Measurements from ENCODE around the gene DNAI2.

DNA sequence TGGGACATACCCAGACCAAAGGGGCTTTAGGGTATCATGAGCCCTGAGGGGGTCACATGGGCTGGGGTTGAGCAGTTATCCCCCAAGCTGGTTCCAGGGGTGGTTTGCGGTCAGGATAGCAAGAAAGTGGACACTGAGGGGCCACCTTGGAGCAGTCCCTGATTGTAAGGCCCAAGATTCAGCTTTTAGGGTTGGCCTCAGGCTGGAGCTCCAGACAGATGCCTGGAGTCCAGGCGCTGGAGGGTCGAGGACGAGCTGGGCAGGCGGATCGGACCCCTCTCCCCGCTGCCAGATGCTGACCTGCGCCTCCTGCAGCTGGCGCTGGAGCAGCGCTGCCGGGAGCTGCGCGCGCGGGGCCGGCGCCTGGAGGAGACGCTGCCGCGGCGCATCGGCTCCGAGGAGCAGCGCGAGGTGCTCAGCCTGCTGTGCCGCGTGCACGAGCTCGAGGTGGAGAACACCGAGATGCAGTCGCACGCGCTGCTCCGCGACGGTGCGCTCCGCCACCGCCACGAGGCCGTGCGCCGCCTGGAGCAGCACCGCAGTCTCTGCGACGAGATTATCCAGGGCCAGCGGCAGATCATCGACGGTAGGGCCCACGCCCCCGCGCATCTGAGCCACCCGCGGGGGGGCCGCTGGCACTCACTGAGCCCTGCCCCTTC is 77.6 kb downstream of the DNAI2 start:
- TF ChIP-seq, protein P1, sequence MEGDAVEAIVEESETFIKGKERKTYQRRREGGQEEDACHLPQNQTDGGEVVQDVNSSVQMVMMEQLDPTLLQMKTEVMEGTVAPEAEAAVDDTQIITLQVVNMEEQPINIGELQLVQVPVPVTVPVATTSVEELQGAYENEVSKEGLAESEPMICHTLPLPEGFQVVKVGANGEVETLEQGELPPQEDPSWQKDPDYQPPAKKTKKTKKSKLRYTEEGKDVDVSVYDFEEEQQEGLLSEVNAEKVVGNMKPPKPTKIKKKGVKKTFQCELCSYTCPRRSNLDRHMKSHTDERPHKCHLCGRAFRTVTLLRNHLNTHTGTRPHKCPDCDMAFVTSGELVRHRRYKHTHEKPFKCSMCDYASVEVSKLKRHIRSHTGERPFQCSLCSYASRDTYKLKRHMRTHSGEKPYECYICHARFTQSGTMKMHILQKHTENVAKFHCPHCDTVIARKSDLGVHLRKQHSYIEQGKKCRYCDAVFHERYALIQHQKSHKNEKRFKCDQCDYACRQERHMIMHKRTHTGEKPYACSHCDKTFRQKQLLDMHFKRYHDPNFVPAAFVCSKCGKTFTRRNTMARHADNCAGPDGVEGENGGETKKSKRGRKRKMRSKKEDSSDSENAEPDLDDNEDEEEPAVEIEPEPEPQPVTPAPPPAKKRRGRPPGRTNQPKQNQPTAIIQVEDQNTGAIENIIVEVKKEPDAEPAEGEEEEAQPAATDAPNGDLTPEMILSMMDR (IDR thresholded peaks at IDR 0.05; ENCODE audit: borderline replicate concordance, extremely low read depth, low read length, poor library complexity, severe bottlenecking), result no peak
- no peak for TF ChIP-seq EZH2 (IDR thresholded peaks at IDR 0.05; ENCODE audit: borderline replicate concordance, low read depth, low read length, severe bottlenecking)

Measured in DND-41 (cell line).